OCI-LY7 (cell line): ENCODE data around the gene MARCKS. TPM values are rescaled to one million over a fixed set of nuclear protein-coding genes. Genes with fewer than 3 reads are reported as not detected.

Experiments used
- BruUV-seq: library from RNA; stranded (reverse); fragments of 400-500 nt; replicated peaks from 2 replicates; lab custom pipeline; 2021; lab: Mats Ljungman, UMichigan
- CTCF ChIA-PET: fragments of 300-600 bp; sonication (Branson Sonifier 250); formaldehyde crosslinking; loops from one replicate; lab custom pipeline; 2022; ENCODE audit warnings: antibody characterized with exemption; ENCODE audit not compliant: unreplicated experiment; lab: Charles Lee
- POLR2A ChIA-PET: fragments of 300-600 bp; sonication (Branson Sonifier 250); formaldehyde crosslinking; loops from one replicate; lab custom pipeline; 2022; ENCODE audit warnings: antibody characterized with exemption; lab: Charles Lee
- DNase-seq: peaks from one replicate; pipeline ENCODE4 v3.0.0-alpha.2; 2015; ENCODE audit warnings: low spot score
- H2AFZ ChIP-seq: fragments of 200-600 bp; sonication (generic), shearing (Covaris generic); 2 replicates; pipeline ENCODE4 v1.6.1; 2014; ENCODE audit warnings: mild to moderate bottlenecking, antibody characterized with exemption, low read length, moderate library complexity
- H3K27ac ChIP-seq: fragments of 200-600 bp; sonication (generic); 2 replicates; pipeline ENCODE4 v1.5.1; 2014; ENCODE audit warnings: mixed run types, low read depth, mild to moderate bottlenecking, moderate library complexity, low read length, inconsistent platforms; ENCODE audit not compliant: poor library complexity, severe bottlenecking
- H3K36me3 ChIP-seq: fragments of 200-600 bp; sonication (generic); 2 replicates; pipeline ENCODE4 v1.6.1; 2014; ENCODE audit warnings: mild to moderate bottlenecking, antibody characterized with exemption, low read length, moderate library complexity, mixed read lengths; ENCODE audit not compliant: insufficient read depth
- H3K4me1 ChIP-seq: fragments of 200-600 bp; sonication (generic); 2 replicates; pipeline ENCODE4 v1.5.1; 2014; ENCODE audit warnings: mild to moderate bottlenecking, low read length; ENCODE audit not compliant: insufficient read depth, poor library complexity, severe bottlenecking
- H3K4me2 ChIP-seq: fragments of 200-600 bp; sonication (generic); 2 replicates; pipeline ENCODE4 v1.6.1; 2014; ENCODE audit warnings: mild to moderate bottlenecking, low read length
- H3K4me3 ChIP-seq: fragments of 200-600 bp; sonication (generic); 2 replicates; pipeline ENCODE4 v1.5.1; 2014; ENCODE audit warnings: mild to moderate bottlenecking, low read depth, low read length; ENCODE audit not compliant: poor library complexity, severe bottlenecking
- H3K79me2 ChIP-seq: fragments of 200-600 bp; sonication (generic); 2 replicates; pipeline ENCODE4 v1.6.1; 2016; ENCODE audit warnings: low read depth, mild to moderate bottlenecking, low read length, moderate library complexity, mixed read lengths; ENCODE audit not compliant: insufficient read depth
- H3K9me2 ChIP-seq: fragments of 200-600 bp; sonication (generic); 2 replicates; pipeline ENCODE4 v1.6.1; 2016; ENCODE audit warnings: mild to moderate bottlenecking, low read length, mixed read lengths; ENCODE audit not compliant: insufficient read depth
- H3K9me3 ChIP-seq: fragments of 200-600 bp; sonication (generic); 2 replicates; pipeline ENCODE4 v1.6.1; 2014; ENCODE audit warnings: mild to moderate bottlenecking, mixed run types, low read length, mixed read lengths
- H4K20me1 ChIP-seq: fragments of 200-600 bp; sonication (generic); 2 replicates; pipeline ENCODE4 v1.6.1; 2014; ENCODE audit warnings: mild to moderate bottlenecking, antibody characterized with exemption, low read length, moderate library complexity, mixed read lengths; ENCODE audit not compliant: insufficient read depth
- CTCF ChIP-seq: fragments of 200-600 bp; sonication (generic); conservative IDR thresholded peaks from 2 replicates; pipeline ENCODE4 v1.5.1; 2014; ENCODE audit warnings: mild to moderate bottlenecking, antibody characterized with exemption, low read length, moderate library complexity, mixed read lengths
- EZH2phosphoT487 ChIP-seq: fragments of 200-600 bp; sonication (generic); IDR thresholded peaks from 2 replicates; pipeline ENCODE4 v1.6.1; 2018; ENCODE audit warnings: low read depth, borderline replicate concordance, mild to moderate bottlenecking, mixed run types, antibody characterized with exemption, low read length, moderate library complexity, mixed read lengths
- intact Hi-C: fragments of 100-400 bp; cut with micrococcal nuclease; formaldehyde crosslinking; loops from one replicate; pipeline ENCODE4 v1.10.0; 2022; ENCODE audit not compliant: unreplicated experiment
- total RNA-seq, 2 experiments: library from RNA; depleted of rRNA in 1 of 2; stranded (reverse); fragments of >200 nt in 1 of 2; shearing (Covaris generic) in 1 of 2; gene quantifications; 2 replicates each; pipeline ENCODE4 v1.2.3, GENCODE V29; 2014 to 2022

Gene MARCKS
- total RNA-seq, 2 experiments from 2014 or later: 0.03 to 3.9 TPM

- no peak overlapping the region for H2AFZ ChIP-seq
- no peak for TF ChIP-seq CTCF
- TF ChIP-seq EZH2phosphoT487: no peak
- no peaks in the 10 kb centered on the region for H3K36me3 ChIP-seq
- no peaks in the 10 kb centered on the region for H3K9me2 ChIP-seq
- no peaks in the 10 kb centered on the region for H4K20me1 ChIP-seq
- BruUV-seq: no TSS peak
- no peak for DNase-seq
- ChIA-PET CTCF (no interaction called here), POLR2A (interaction anchor here (0.7 to 2.1 kb wide), 5 partner anchors 10 to 335 kb away, joined by 3 to 5 read pairs (median 4); no protein-coding TSS in a partner anchor)
- H3K79me2 ChIP-seq: no peaks in the 10 kb centered on the region
- H3K4me3 ChIP-seq: no peak overlapping the region
- intact Hi-C loops: no loop called here
- H3K4me1 ChIP-seq: no peaks in the 10 kb centered on the region
- no peak overlapping the region for H3K4me2 ChIP-seq
- H3K9me3 ChIP-seq: no peaks in the 10 kb centered on the region
- no peak overlapping the region for H3K27ac ChIP-seq
These were observed 32.7 kb upstream of the MARCKS start for GRCh38 chr6:113824411-113824810.

DNA sequence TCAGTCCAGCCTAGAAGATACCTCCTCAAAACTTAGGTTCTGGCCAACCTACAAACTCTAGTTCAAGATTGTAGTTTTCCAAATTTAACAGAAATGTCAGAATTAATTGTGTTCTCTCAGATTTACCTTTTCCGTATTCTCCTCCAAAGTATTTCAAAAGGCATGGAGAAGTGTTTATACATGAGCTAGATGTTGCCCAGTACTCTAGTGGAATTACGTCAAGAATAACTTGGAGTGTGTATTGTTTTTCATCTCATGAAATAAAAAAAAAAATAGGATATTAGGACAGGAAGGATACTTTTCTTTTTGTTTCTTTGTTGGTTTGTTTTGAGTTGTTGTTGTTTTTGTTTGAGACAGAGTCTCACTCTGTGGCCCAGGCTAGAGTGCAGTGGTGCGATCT lies 32.3 kb upstream of the MARCKS start:
- POLR2A ChIA-PET: interaction anchor here (2.1 kb wide), 1 partner anchor 20 kb away, joined by 5 read pairs; no protein-coding TSS in a partner anchor
- no peaks in the 10 kb centered on the region for H3K36me3 ChIP-seq
- intact Hi-C loops: no loop called here

More for the DNA sequence above, 32.3 kb upstream of the MARCKS start:
- no peaks in the 10 kb centered on the region for H4K20me1 ChIP-seq
- no TSS peak for BruUV-seq
- no peak for DNase-seq
- no peaks in the 10 kb centered on the region for H3K9me2 ChIP-seq
- H3K4me1 ChIP-seq: no peaks in the 10 kb centered on the region
- H3K4me2 ChIP-seq: no peak overlapping the region
- no peak overlapping the region for H3K4me3 ChIP-seq
- H3K27ac ChIP-seq: no peak overlapping the region
- H3K79me2 ChIP-seq: no peaks in the 10 kb centered on the region
- no peaks in the 10 kb centered on the region for H3K9me3 ChIP-seq
- no peak for TF ChIP-seq CTCF
- no peak for TF ChIP-seq EZH2phosphoT487
- CTCF ChIA-PET: no interaction called here
- no peak overlapping the region for H2AFZ ChIP-seq
